CD4-positive, alpha-beta T cell treated with Interleukin-12 subunit alpha and Interleukin-12 subunit beta, for 1 hour (primary cell): ENCODE results near the gene ALPK3.

Source experiments
- DNase-seq: peaks from one replicate; pipeline ENCODE4 v3.0.0-alpha.2; 2020

The ALPK3 gene

GRCh38 chr15:84878504-84878903 lies 61.3 kb downstream of the ALPK3 start:
- peak; percentile 65 for DNase-seq

- DNase-seq, result no peak
These were observed 62.1 kb downstream of the ALPK3 start for GRCh38 chr15:84879088-84879780.

- no peak for DNase-seq
These were observed 62.9 kb downstream of the ALPK3 start for GRCh38 chr15:84880007-84880406.

GRCh38 chr15:84880822-84881519 lies 63.8 kb downstream of the ALPK3 start:
- no peak for DNase-seq

- no peak for DNase-seq
These were observed 64.3 kb downstream of the ALPK3 start for GRCh38 chr15:84881520-84881830.

- DNase-seq, result no peak
These were observed 66.3 kb downstream of the ALPK3 start for GRCh38 chr15:84883466-84883865.

- DNase-seq, result no peak
These were observed 67.0 kb downstream of the ALPK3 start, which contains the start of gene SLC28A1 for GRCh38 chr15:84883916-84884781. TSS of gene SLC28A1 (plus strand) at chr15:84884662. CDS start at chr15:84887761, 3,099 bp downstream.

GRCh38 chr15:84885801-84886200 lies 68.6 kb downstream of the ALPK3 start:
- no peak for DNase-seq

GRCh38 chr15:84886211-84886983 lies 69.2 kb downstream of the ALPK3 start:
- DNase-seq, result no peak

GRCh38 chr15:84886984-84887299 lies 69.8 kb downstream of the ALPK3 start:
- DNase-seq, result no peak

GRCh38 chr15:84887938-84888337 lies 70.8 kb downstream of the ALPK3 start:
- DNase-seq, result no peak

GRCh38 chr15:84888639-84889038 lies 71.5 kb downstream of the ALPK3 start:
- DNase-seq, result no peak

- no peak for DNase-seq
These were observed 72.3 kb downstream of the ALPK3 start for GRCh38 chr15:84889313-84889990.

GRCh38 chr15:84889991-84890669 lies 73.0 kb downstream of the ALPK3 start:
- no peak for DNase-seq

GRCh38 chr15:84890670-84891162 lies 73.6 kb downstream of the ALPK3 start:
- no peak for DNase-seq

GRCh38 chr15:84891339-84891738 lies 74.2 kb downstream of the ALPK3 start:
- DNase-seq, result no peak

GRCh38 chr15:84892786-84893307 lies 75.7 kb downstream of the ALPK3 start:
- DNase-seq, result no peak

GRCh38 chr15:84893607-84894006 lies 76.5 kb downstream of the ALPK3 start:
- no peak for DNase-seq

- DNase-seq, result no peak
These were observed 77.7 kb downstream of the ALPK3 start for GRCh38 chr15:84894736-84895425.

- no peak for DNase-seq
These were observed 81.6 kb downstream of the ALPK3 start for GRCh38 chr15:84898761-84899160.

GRCh38 chr15:84899750-84900149 lies 82.6 kb downstream of the ALPK3 start:
- DNase-seq, result no peak
